K562 (cell line): ENCODE measurements around the gene ABCA7. TPM values are rescaled to one million over a fixed set of nuclear protein-coding genes. Genes with fewer than 3 reads are reported as not detected.

ENCODE experiments used
- ARHGAP35 ChIP-seq: fragments of 450-650 bp; IDR thresholded peaks from 2 replicates; pipeline ENCODE4 v1.6.1; 2018; ENCODE audit not compliant: partially characterized antibody
- ARID3A ChIP-seq: IDR thresholded peaks from 2 replicates; pipeline ENCODE4 v1.6.1; 2012; ENCODE audit warnings: low read depth, low read length, improper control_type of control experiment, borderline replicate concordance
- CREB3 ChIP-seq: fragments of 450-650 bp; conservative IDR thresholded peaks from 2 replicates; pipeline ENCODE4 v1.6.1; 2016; ENCODE audit warnings: missing genetic modification characterization, low read depth, mild to moderate bottlenecking, missing compliant biosample characterization, moderate library complexity
- FOXJ3 ChIP-seq: sonication (generic); formaldehyde crosslinking; IDR thresholded peaks from 2 replicates; pipeline ENCODE4 v1.4.0; 2020; ENCODE audit warnings: mild to moderate bottlenecking, missing genetic modification reagents
- HDAC6 ChIP-seq: IDR thresholded peaks from 2 replicates; pipeline ENCODE4 v1.6.1; 2012; ENCODE audit warnings: low read depth, mild to moderate bottlenecking, control low read depth, inconsistent platforms, low read length, moderate library complexity
- IRF2 ChIP-seq: sonication (generic); formaldehyde crosslinking; IDR thresholded peaks from 2 replicates; pipeline ENCODE4 v1.8.1; 2022; ENCODE audit warnings: mild to moderate bottlenecking, missing genetic modification reagents
- KLF16 ChIP-seq: IDR thresholded peaks from 2 replicates; pipeline ENCODE4 v1.6.1; 2016; ENCODE audit warnings: antibody characterized with exemption
- MTA3 ChIP-seq: fragments of 450-650 bp; formaldehyde crosslinking; IDR thresholded peaks from 2 replicates; pipeline ENCODE4 v1.6.1; 2017; ENCODE audit warnings: mild to moderate bottlenecking, borderline replicate concordance
- NFE2 ChIP-seq: IDR thresholded peaks from 2 replicates; pipeline ENCODE4 v1.6.1; 2014; ENCODE audit warnings: antibody characterized with exemption, low read depth
- NFYB ChIP-seq: IDR thresholded peaks from 2 replicates; pipeline ENCODE4 v1.6.1; 2011; ENCODE audit warnings: mild to moderate bottlenecking, moderate library complexity; ENCODE audit not compliant: insufficient read length; ENCODE audit errors: extremely low read depth
- PHB ChIP-seq: fragments of 250-450 bp; sonication (Bioruptor Pico); IDR thresholded peaks from 2 replicates; pipeline ENCODE4 v1.5.0; 2021
- POLR2G ChIP-seq: fragments of 200-400 bp; formaldehyde crosslinking; IDR thresholded peaks from 2 replicates; pipeline ENCODE4 v1.6.1; 2017; ENCODE audit warnings: low read depth, mild to moderate bottlenecking, antibody characterized with exemption, low read length, moderate library complexity
- RAD21 ChIP-seq, 2 experiments: fragments of 250-450 bp in 1 of 2; fragments of 450-650 bp in 1 of 2; sonication (Bioruptor Pico) in 1 of 2; formaldehyde crosslinking in 1 of 2; IDR thresholded peaks in 1 of 2; conservative IDR thresholded peaks in 1 of 2; 2 replicates each; pipeline versions ENCODE4 v1.4.0 to v1.8.0; 2020 to 2022; ENCODE audit warnings: mild to moderate bottlenecking in 2 of 2, moderate library complexity in 1 of 2
- RBFOX2 ChIP-seq: fragments of 200-400 bp; formaldehyde crosslinking; IDR thresholded peaks from 2 replicates; pipeline ENCODE4 v1.6.1; 2017; ENCODE audit warnings: low read depth, mild to moderate bottlenecking, low read length, moderate library complexity
- RNF2 ChIP-seq: sonication (generic); IDR thresholded peaks from 2 replicates; pipeline ENCODE4 v1.6.1; 2016
- SMC3 ChIP-seq: conservative IDR thresholded peaks from 2 replicates; pipeline ENCODE4 v1.6.1; 2011; ENCODE audit warnings: low read depth, low read length, improper control_type of control experiment; ENCODE audit not compliant: insufficient read depth
- SPI1 ChIP-seq: IDR thresholded peaks from 2 replicates; pipeline ENCODE4 v1.6.1; 2011; ENCODE audit warnings: low read depth, low read length, control low read depth, borderline replicate concordance
- TRIM25 ChIP-seq: fragments of 450-650 bp; IDR thresholded peaks from 2 replicates; pipeline ENCODE4 v1.7.0; 2016; ENCODE audit warnings: borderline replicate concordance
- TSHZ1 ChIP-seq: fragments of 250-450 bp; sonication (Bioruptor Pico); IDR thresholded peaks from 2 replicates; pipeline ENCODE4 v1.4.0; 2020; ENCODE audit warnings: mild to moderate bottlenecking, moderate library complexity
- ZNF184 ChIP-seq: sonication (generic); formaldehyde crosslinking; IDR thresholded peaks from 2 replicates; pipeline ENCODE4 v1.5.0; 2020; ENCODE audit warnings: missing genetic modification reagents
- ZZZ3 ChIP-seq: fragments of 450-650 bp; IDR thresholded peaks from 2 replicates; pipeline ENCODE4 v1.6.1; 2016; ENCODE audit warnings: antibody characterized with exemption, mild to moderate bottlenecking, moderate library complexity
- polyA plus RNA-seq, 8 experiments: library from polyadenylated mRNA; depleted of rRNA in 4 of 8; stranded (reverse) in 5 of 8; unstranded in 3 of 8; fragments of >200 nt; fragmentation: Nextera tagmentation in 2 of 8; fragmentation: Illumina TruSeq in 1 of 8; extraction: Ambion mirVana in 2 of 8; extraction: Trizol in 1 of 8; gene quantifications; 2 replicates each; pipeline versions ENCODE4 v1.2.1 to v1.2.3, GENCODE V29; 2011 to 2014; ENCODE audit warnings: inconsistent platforms in 1 of 8, missing spikeins in 1 of 8
- total RNA-seq, 7 experiments: library from RNA; depleted of rRNA in 6 of 7; stranded (reverse); fragments of >200 nt in 6 of 7; fragmentation: Illumina TruSeq in 2 of 7; extraction: Trizol in 2 of 7; gene quantifications; 2 replicates each; pipeline versions ENCODE4 v1.2.1 to v1.2.3, GENCODE V29; 2011 to 2021; ENCODE audit warnings: low replicate concordance in 1 of 7

Gene ABCA7
- total and polyA plus RNA-seq, 9 of the 15 experiments (the other 6 are each of a cell fraction or from before 2014, with no cell fraction given): 2.3 to 96.1 (median 31.2) TPM

GRCh38 chr19:1035998-1036621 is 3.8 kb upstream of the ABCA7 start (continued):
- TF ChIP-seq TSHZ1 (CRISPR knock-in tag) (no peak), ARHGAP35 (no peak), SPI1 (no peak), TRIM25 (no peak), ZZZ3 (no peak), PHB (no peak), FOXJ3 (CRISPR knock-in tag) (no peak), CREB3 (tag) (no peak), SMC3 (no peak), RBFOX2 (peak; percentile 48), HDAC6 (no peak), POLR2G (peak; percentile 60), NFE2 (no peak), RNF2 (no peak), ZNF184 (CRISPR knock-in tag) (no peak), MTA3 (no peak), NFYB (no peak), KLF16 (no peak), RAD21 (CRISPR knock-in tag; conservative IDR thresholded peaks at IDR 0.05 in 1 of 2, IDR thresholded peaks at IDR 0.05 in 1 of 2) (peak in 1 of 2 experiments; percentile 36; a peak in 2 of 4 replicates), ARID3A (no peak), IRF2 (CRISPR knock-in tag) (no peak)
